GM10847 (cell line): ENCODE data around the gene SH2D6.
A peak's percentile ranks its signal among the peaks of the same experiment; 100 is the strongest.

Experiments
- POLR2A ChIP-seq: IDR thresholded peaks from 2 replicates; pipeline ENCODE4 v1.6.1; 2011; ENCODE audit not compliant: insufficient read length; ENCODE audit errors: extremely low read depth

Gene SH2D6

GRCh38 chr2:85429924-85430289, 11.4 kb downstream of the SH2D6 start:
- no peak for TF ChIP-seq POLR2A

DNA sequence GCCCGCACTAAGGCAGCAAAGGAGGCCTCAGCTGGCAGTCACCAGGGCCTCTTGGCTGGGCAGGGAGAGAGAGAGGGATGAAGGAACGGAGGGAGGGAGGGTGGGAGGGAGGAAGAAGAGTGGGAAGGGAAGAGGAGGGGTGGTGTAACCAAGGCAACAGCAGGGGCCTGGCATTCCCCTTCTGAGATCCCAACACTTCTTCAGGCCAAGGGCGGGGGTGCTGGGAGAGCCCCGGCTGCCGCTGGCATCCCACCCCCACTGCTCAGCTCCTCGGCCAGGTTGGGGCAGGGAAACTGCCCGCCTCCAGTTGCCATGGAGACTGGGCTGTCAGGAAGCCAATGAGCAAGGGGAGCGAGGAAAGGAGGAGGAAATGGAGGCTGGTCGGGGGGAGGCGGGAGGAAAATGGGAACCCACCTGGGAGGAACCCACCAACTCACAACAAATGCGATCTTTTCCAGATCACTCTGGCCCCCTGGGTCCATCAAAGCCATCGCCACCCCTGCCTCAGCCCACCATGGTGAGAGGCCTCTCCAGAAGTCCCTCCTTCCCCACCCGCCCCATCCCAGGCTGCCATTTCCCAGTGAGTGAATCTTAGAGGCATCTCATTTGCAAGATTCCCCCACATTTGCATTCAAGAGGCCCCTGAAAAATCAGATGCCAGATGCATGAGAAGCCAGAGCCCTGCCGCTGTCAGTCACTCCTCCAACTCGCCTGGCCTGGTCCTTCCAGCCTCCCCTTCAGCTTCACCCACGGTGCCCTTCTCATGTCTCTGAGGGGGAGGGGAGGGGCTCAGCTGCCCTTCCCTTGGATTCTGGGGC, 12.4 kb downstream of the SH2D6 start:
- TF ChIP-seq POLR2A, result no peak

DNA sequence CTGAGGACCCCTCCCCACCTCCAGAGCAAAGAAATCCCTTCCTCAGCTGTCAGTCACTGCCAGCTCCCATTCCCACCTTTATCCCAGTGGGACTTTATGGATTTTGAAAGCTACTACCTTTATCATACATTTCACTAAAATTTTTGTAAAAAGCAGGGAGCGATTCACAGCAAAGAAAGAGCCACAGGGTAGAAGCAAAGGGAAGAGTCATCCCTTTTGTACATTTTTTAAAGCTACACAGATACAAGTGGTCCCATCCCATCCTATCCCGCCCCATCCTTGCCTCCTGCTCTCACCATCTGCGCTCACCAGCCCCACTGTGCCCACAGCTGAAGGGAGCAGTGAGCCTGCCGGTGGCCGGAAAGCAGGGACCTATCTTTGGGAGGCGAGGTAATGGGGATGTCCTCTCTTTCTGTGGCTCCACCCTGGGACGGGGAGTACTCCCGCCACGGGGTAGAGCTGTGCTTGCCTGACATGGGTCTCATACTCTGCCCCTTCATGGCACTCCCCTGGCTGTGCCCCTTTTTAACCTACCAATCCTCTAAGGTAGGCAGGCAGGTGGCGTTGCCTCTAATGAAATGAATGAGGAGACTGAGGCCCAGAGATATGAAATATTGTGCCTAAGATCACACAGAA, 13.2 kb downstream of the SH2D6 start:
- no peak for TF ChIP-seq POLR2A

DNA sequence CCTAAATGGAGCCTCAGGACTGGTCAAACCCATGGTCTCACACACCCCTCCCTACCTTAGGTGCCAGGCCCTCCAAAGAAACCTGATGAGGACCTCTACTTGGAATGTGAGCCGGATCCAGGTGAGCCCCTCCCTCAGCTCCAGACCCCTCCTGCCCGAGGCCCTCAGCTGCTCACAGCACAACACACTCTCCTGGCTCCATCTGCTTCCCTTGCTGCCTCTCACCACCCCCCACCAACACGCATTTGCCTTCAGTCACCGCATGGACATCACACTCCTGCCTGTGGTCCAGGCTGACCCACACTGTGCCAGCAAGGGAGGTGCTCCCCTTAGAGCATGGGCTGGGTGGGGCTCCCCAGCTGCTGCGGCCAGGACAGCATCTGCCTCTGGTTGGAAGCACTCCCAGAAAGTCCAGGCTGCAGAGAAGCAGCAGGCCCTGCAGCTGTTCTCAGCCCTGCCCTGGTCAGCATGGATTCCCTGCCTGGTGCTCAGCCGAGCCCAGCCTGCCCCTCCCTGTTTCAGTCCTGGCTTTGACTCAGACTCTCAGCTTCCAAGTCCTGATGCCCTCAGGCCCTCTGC, 15.1 kb downstream of the SH2D6 start:
- no peak for TF ChIP-seq POLR2A

DNA sequence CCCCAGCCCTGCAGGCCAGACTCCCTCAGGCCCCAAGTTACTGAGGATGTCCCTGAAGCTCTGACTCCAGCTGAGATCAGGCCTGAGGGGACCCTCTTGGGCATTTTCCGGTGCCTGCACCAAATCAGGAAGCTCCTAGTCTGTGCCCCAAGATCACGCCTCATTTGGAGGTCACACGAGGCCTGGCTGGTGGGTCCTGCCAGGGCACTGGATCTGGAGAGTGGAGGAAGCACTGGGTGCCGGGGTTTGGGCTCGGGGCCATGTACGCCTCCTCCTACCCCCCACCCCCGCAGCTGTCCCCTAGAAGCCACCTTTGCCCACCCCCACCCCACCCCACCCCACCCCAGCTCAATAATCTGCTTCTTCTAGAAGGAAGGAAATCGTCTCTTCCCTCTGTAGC, 16.2 kb downstream of the SH2D6 start:
- TF ChIP-seq POLR2A, result no peak

DNA sequence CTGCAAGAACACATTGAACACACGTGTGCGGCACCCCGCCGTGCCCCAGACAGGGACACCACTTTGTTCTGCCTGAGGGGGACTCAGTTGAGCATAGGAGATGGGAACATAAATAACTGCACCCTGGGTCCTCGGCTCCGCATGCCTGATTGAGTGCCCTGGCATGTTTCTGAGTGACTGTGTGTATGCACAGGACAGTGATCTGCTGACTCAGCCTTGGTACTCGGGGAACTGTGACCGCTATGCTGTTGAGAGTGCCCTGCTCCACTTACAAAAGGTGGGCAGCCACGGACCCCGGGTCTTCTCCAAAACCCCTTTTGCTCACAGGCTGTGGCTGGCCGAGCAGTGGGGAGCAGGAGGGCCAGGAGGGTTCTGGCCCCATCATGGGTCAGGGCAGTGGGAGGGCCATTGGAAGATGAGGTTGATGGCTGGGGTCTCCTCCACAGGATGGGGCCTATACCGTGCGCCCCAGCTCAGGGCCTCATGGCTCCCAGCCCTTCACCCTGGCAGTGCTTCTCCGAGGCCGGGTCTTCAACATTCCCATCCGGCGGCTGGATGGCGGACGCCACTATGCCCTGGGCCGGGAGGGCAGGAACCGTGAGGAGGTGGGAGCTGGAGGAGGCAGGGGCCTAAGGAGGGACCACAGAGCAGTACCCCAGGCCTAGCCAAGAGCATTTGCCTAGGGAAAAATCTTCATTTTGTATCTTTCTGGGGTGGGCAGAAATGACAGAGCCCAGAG, 16.9 kb downstream of the SH2D6 start:
- TF ChIP-seq POLR2A, result no peak

DNA sequence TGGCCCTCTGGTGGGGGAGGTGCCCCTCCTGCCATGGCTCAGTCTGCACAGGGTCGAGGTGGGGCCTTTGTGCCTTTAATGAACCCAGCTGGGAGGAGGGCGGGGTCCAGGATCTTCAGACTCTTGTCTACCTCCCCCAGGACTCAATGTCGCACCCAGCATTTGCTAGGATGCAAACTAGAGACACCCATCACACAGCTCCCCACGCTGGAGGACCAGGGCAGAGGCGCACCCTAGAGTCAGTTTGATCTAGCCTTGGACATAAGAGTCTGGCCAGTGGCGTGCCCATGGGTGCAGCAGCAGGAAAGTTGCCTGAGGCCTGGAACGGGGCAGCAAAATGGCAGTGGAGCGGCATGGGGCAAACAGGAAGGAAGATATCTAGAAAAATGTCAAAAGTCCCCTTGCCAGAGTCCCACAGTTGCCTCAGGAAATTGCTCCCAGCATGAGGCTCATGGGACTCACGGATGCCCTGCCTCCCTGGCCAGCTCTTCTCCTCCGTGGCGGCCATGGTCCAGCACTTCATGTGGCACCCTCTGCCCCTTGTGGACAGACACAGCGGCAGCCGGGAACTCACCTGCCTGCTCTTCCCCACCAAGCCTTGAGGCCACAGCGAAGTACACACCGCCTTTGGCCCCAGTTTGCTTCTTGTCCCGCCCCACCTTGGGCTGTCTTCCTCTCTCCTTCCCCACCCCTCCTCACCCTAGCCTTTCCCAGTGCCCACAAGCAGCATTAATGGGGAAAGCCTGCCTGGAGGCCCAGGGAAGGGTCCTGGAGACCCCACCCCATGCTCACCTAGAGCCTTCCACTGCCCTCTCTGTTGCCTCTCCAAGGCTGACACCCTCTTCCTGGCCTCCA, 17.7 kb downstream of the SH2D6 start:
- TF ChIP-seq POLR2A, result no peak

- no peak for TF ChIP-seq POLR2A
Observed at GRCh38 chr2:85436836-85437487, 18.4 kb downstream of the SH2D6 start.

GRCh38 chr2:85437488-85438200, 19.1 kb downstream of the SH2D6 start:
- TF ChIP-seq POLR2A, result peak; percentile 49

DNA sequence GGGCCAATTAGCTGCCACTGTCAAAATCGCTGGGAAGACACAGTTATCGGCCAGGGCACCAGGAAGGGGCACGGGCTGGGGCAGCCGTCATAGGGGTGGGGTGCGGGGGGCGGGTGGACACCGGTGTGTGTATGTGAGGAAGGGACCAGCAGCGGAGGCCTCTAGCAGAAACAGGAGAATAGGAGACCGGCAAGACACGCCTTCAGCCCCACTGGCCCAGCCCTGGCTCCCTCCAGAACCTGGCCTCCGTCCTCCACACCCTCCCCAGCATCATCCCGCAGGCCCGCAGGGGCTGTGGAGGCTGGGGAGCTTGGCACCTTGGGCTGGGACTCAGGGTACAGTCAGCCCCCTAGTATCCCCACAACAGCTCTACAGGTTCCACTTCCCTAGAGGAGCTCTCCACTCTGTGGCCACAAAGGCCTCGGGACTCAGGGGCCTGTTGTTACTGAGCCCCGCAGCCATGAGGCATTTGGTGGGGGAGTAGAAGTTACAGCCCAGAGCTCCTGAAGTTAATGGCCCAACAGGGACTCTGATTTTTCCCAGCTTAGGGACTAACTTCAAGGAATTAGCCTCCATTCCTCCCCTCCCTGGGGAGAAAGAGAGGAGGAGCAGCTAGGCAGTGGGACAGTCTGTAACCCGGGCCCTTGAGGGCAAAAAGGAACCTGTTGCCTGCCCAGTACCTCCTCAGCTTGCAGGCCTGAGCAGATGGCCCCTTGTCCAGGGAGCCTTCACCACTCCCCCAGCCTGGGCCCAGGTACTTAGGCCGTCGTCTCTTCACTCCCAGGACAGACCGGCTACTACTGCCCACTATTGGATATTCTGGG, 19.9 kb downstream of the SH2D6 start:
- no peak for TF ChIP-seq POLR2A

DNA sequence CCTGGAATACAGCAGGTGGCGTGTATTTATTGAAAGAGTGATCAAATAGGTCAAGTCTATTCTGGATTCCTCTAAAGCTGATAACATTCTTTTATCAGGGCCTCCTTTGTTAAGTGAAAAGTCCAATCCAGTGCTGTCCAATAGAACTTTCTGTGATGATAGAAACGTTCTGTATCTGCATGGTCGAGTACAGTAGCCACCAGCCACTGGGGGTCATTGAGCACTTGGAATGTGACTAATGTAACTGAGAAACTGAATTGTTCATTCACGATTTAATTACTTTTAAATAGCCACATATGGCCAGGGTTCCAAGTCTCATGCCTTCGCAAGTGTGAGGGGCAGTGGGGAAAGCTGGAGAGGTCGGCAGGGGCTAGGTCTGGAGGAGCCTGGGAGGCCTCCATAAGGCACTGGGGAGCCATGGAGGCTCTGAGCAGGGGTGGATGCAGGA, 20.5 kb downstream of the SH2D6 start:
- TF ChIP-seq POLR2A, result no peak

- no peak for TF ChIP-seq POLR2A
Observed at GRCh38 chr2:85439986-85440385, 21.5 kb downstream of the SH2D6 start.

DNA sequence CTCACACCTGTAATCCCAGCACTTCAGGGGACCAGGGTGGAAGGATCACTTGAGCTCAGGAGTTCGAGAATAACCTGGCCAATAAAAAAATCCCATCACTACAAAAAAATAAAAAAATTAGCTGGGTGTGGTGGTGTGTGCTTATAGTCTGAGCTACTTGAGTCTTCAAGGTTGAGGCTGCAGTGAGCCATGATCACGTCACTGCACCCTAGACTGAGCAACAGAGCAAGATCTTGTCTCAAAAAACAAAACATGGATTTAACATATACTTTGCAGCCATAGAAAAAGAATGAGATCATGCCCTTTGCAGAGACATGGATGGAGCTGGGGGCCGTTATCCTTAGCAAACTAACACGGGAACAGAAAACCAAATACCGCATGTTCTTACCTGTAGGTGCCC, 22.2 kb downstream of the SH2D6 start:
- no peak for TF ChIP-seq POLR2A
